SIG-M5 treated with dmso at 0.1 percent for 504 hours (cell line): ENCODE measurements around the gene MAML2.

Experiments
- DNase-seq: peaks from one replicate; lab custom pipeline; 2025; ENCODE audit not compliant: unreplicated experiment; lab: John Stamatoyannopoulos, UW

Gene MAML2

DNA sequence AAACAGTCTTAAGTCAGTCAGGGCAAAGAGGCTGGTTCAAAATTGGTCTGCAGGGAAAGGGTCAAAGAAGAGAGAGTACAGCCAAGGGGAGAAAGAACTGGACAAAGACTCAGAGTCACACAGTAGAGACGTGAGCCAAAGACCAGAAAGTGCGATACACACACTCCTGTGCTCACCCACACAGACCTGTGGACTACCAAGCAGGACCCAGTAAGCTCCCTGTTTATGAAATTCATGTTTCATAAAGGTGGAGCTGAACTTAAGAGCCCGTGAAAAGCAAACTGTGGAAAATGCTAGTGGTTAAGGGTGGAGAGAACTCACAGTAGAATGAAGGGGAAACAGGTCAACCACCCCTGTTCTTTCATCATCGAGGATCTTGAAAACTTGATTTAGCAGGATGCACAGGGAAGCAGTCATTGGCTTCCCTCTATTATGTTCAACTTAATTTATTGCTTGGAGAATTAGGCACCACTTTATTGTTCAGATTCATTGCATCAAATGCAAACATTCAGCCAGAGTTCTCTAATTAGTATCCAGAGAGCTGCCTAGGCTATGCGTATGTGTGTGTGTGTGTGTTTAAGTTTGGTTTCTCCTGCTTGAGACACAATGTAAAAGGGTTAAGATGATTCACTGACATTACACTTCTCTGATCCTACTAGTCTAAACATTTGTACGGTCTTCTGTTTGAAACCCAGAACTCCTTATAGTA is 258.2 kb downstream of the MAML2 start:
- no peak for DNase-seq

GRCh38 chr11:96082936-96083335 is 260.1 kb downstream of the MAML2 start:
- DNase-seq: no peak

DNA sequence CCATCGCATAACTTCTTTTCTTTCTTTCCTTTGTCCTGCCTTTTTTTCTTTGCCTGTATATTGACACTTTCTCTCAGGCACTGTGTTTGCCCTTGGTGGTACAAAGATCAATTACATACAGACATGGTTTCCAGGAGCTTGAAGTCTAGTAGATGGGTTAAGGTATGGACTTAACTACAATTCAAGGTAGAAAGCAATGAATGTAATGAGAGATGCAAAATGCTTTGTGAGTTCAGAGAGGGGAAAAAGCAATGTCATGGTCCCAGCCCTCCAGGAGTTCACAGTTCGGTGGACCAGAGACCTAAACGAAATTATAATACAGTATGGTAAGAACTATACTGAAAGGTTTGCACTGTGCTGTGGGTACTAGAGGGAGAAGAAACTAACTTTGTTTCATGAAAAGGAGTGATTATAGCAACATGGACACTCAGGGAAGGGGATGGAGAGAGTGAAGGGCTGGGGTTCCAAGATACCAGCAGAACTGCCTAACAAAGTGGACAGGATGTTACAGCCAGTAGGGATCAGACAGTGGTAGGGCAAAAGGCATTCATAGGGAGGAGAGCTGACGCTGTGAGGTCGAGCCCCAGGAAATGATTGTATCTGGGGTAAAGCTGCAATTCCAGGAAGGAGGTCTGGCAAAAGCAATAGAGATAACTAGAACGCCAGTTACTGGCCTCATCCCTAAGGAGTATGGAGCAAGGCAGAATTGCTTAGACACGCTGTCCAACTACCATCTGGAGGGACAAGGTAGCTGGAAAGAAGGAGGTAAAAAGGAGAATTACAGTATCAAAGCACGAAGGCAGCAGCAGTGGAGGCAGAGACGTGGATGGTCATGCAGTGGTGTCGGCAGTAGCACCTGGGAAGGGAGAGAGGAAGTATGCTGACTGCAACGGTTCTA is 260.7 kb downstream of the MAML2 start:
- DNase-seq: no peak

DNA sequence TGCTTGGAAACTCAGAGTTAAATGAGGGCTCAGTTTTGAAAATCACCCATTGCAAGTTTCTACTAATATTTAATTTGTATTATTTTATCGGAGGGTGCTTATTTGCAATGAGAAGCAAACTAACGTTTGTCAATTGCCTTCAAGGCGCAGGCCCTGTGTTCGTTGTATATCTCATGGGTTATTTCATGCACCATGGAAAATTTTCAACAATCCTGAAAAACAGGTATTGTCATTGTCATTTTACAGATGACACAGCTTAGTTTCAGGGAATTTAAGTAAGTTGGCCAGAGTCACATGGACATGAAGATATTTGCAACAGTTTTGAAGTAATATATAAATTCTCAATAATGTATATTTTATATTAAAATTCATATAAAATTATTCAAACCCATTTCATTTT is 261.4 kb downstream of the MAML2 start:
- no peak for DNase-seq

GRCh38 chr11:96079691-96080090 is 263.3 kb downstream of the MAML2 start:
- DNase-seq: no peak

- DNase-seq: no peak
Observed at GRCh38 chr11:96075532-96075959, 267.4 kb downstream of the MAML2 start.

GRCh38 chr11:96074551-96075310 is 268.3 kb downstream of the MAML2 start:
- DNase-seq: no peak

DNA sequence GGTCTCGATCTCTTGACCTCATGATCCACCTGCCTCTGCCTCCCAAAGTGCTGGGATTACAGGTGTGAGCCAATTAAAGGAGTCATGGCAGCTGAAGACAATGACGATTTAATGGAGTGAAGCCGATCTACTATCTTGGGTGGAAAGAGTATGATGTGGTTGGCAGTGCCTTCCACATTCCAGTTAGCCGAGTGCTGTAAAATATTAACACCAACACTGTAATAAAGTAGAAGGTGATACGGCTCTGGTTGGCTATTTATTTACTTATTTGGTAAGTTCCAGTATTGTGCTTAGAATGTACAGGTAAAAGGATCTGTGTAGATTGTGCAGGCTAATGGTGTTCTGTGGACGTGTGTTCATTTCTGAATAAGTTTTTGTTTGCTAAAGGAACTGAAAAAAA is 269.5 kb downstream of the MAML2 start:
- DNase-seq: no peak

- DNase-seq: no peak
Observed at GRCh38 chr11:96072592-96072991, 270.4 kb downstream of the MAML2 start.

DNA sequence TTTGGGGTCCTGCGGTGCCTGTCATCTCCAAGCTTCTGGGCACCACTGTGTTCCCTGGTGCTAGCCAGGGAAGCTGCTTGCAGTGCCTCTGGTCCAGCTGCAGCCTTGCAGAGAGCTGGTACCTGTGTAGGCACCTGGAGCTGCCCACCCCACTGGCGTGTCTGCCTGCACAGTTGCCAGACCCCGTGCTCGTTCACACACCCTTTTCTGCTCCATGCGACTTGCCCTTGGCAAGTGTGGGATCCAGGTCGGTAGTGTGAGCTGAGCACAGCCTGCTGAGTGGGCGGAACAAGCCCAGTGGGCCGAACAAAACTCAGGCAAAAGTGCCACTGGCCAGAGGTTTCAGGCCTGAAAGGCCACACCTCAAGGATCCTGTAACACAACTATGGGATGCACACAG is 272.5 kb downstream of the MAML2 start:
- DNase-seq: no peak

DNA sequence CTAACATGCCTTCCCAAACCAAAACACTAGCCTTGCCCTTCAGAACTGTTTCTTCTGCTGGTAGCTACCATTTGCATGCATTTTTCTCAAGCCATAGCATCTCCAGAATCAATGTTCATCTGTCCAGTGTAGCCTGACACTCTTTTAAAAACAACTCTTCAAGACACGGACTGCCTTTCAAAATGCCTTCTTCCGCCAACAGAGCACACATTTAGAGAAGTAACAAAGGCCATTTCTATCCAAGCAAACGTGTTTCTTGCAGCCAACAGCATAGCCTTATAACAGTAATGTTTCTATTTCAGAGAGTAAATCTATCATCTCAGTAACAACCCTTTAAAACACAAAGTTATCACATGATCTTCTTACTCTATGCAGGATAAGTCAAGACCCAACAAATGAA is 275.8 kb downstream of the MAML2 start:
- DNase-seq: no peak

- no peak for DNase-seq
Observed at GRCh38 chr11:96065379-96065778, 277.6 kb downstream of the MAML2 start.

GRCh38 chr11:96063886-96064285 is 279.1 kb downstream of the MAML2 start:
- DNase-seq: no peak

- no peak for DNase-seq
Observed at GRCh38 chr11:96063053-96063452, 279.9 kb downstream of the MAML2 start.

DNA sequence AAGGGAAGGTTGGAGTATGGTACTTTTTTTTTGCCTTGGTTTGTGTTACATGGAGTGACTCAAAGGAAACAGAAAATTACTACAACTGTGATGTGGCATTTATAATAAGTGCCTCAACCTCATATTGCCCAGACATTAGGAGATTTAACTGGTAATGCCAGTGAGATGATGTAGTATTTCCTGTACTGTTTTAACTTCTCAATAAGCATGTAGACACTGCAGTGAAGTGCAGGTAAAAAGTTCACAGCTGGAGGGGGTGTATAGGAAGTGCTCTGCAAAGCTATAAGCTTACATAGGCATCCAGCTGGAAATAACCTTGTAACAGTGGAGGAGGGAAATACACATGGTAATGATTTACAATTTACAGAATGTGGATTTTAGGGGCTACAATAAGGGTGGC is 280.9 kb downstream of the MAML2 start:
- no peak for DNase-seq

GRCh38 chr11:96061730-96062129 is 281.3 kb downstream of the MAML2 start:
- DNase-seq: no peak

- no peak for DNase-seq
Observed at GRCh38 chr11:96061069-96061468, 281.9 kb downstream of the MAML2 start.

GRCh38 chr11:96057502-96057901 is 285.5 kb downstream of the MAML2 start:
- no peak for DNase-seq

DNA sequence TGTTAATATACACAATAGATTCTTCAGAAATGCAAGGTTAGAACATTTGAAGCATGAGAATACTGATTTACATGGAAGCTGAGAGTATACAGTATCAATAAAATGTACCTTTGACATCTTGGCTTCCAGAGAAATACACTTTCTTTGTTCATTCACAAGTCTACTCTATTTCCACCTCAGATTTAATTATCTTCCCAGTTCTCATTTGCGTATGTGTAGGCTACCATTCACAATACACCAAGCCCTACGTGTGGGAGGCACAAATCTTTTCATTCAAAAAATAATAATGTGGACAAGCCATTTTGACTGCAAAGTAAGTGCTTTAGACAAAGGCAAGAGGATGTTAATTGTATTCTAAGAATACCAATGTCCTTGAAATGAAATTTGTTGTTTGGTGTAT is 286.4 kb downstream of the MAML2 start:
- DNase-seq: no peak

GRCh38 chr11:96055706-96056387 is 287.1 kb downstream of the MAML2 start:
- DNase-seq: no peak
